ENCODE data around the gene NINJ2. TPM values are rescaled to one million over a fixed set of nuclear protein-coding genes. Genes with fewer than 3 reads are reported as not detected.
A peak's percentile ranks its signal among the peaks of the same experiment; 100 is the strongest.
"Not testable (repeated sequence)": the region's sequence is repeated elsewhere in the genome, so short reads cannot be mapped to it uniquely, and the experiment has no call there.

NINJ2 gene
- total RNA-seq, 1 donor from 2014 or later = 4.9 TPM

DNA sequence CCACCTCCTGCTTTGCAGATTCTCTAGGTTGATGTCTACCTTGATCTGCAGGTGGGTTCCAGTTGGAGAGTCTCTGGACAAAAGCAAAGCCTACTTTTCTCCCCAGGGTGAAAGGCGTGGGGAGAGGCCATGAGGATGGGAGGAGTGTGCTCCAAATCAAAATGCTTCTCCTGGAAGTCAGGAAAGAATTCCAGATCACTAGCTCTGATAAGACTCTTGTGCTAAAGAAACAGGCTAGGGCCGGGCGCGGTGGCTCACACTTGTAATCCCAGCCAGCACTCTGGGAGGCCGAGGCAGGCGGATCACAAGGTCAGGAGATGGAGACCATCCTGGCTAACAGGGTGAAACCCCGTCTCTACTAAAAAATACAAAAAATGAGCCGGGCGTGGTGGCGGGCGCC is 21.9 kb downstream of the NINJ2 start:
- DNase-seq (ENCODE audit: low spot score) = not testable (repeated sequence)

DNA sequence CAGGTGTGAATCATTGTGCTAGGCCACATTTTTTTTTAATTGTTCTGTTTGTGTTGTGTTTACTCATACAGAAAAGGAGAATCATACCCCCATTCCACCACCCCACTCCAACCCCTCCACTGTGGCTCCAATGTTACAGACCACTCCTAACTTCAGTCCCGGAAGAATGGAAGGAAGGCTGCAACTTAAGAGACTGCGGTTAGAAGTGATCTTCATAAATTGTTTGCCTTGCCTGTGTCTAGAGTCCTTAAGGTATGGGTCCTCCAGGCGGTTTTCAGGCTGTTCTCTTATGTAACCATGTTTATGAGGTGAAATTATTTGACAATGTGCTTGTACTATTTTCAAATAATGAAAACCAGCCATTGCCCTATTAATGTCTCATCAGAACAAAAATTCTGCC is 22.5 kb downstream of the NINJ2 start:
- no peak for DNase-seq (ENCODE audit: low spot score)

DNA sequence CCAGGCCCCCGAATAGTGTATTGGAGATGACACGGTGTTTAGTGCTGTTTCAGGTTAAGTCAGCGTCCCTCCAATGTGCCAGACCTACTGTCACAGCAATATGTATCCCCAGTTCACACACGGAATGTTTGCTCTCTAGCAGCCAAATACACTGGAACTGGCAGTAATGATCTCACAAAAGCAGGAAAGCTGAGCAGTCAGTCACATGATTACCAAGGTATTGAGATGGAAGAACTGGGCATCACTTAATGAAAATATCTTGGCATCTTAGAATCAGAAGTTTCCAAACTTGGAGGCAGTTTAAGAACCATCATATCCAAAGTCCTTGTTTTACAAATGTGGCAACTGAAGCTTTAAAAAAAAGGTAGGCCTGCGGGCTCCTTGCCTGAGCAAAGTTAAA is 23.3 kb downstream of the NINJ2 start:
- no peak for DNase-seq (ENCODE audit: low spot score)

DNA sequence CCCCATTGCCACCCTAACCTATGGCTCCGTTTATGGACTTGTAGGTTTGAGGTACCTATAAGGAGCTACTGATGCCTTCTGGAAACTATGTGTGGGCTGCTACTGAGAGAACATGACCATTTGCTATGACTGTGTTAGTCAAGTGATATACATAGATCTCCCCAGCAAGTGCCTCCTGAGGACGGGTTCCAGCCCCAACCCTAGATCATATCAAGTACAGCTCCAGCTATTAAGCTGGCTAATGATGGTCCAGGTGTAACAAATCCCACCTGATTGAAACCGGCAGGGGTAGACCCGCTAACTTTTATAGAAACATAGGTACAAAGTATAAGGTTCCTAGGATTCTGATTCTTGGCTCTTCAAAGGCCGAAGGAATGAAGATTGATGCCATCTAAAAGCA is 23.7 kb downstream of the NINJ2 start:
- DNase-seq (ENCODE audit: low spot score) = no peak

DNA sequence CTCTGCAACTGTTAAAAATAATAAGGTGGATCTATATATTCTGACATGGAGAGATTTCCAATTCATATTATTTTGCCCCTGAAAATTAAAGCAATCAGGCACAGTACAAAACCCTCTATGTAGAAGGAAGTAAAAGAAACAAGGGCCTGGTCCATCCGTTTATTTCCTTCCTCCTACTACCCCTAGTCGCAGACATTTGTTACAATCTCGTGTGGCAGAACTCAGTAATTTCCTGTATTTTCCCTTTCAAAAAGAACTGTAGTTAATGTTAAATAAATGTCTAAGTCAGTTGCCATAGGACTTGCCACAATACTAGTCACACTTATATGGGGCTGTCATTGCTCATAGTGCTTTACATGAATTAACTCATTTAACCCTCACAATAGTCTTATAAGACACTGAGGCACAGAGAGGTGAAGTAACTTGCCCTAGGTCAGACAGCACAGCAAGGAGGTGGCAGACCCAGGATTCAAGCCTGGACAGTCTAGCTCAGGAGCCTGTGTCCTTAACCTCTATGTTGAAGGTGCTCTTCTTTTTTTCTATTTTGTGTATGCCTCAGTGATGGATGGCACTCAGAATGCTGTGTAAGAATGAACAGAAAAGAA is 24.2 kb downstream of the NINJ2 start:
- no peak for DNase-seq (ENCODE audit: low spot score)

DNA sequence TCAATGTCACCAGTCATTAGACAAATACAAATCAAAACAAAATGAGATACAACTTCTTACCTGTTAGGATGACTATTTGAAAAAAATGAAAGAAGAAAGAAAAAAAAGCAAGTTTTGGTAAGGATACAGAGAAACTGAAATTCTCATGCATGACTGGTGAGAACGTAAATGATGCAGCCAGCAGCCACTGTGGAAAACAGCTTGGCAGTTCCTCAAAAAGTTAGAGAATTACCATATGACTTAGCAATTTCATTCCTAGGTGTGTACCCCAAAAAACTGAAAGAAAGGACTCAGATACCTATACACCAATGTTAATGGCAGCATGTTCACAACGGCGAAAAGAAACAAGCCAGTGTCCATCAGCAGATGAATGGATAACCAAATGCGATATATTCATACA is 26.6 kb downstream of the NINJ2 start:
- no peak for DNase-seq (ENCODE audit: low spot score)

DNA sequence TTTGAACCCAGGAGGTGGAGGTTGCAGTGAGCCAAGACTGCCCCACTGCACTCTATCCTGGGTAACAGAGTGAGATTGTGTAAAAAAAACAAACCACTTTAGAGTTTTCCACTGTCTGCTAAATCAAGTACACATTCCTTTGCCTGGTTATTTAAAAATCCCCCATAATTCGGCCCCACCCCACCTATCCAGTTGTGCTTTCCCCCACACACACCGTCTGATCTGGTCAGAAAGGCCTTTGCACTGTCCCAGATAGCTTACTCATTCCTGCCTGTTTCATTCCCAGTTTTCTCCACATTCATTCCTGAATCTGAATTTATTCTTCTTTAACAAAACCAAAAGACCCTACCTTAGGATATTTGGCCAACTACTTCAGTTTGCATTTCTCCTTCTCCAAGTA is 29.5 kb downstream of the NINJ2 start:
- DNase-seq (ENCODE audit: low spot score) = no peak

DNA sequence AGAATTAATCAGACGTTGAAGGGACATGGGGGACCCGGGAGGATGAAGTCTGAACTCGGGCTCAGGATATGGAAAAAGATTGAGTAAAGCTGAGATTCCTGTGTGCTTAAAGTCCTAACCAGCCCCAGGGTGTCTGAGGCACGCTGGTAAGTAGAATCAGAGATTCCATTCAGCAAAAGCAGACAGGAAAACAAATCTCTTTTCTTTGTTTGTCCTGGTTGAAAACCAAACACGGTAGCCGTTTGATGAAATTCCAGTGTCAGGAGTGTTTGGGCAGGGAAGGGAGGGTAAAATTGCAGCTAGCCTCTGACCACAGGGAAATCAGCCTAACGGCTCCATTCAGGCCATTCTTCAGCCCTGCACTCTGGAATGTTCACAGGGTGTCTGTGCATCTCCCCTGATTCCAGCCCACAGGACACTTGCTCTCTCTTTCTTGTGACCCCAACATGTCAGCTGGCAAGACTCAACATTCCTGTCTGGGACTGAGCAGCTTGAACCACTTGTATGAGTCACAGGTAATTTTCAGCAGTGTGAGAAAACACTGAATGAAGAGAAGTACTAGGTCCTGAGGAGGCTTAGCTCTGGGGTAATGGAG is 31.0 kb downstream of the NINJ2 start:
- no peak for DNase-seq (ENCODE audit: low spot score)

DNA sequence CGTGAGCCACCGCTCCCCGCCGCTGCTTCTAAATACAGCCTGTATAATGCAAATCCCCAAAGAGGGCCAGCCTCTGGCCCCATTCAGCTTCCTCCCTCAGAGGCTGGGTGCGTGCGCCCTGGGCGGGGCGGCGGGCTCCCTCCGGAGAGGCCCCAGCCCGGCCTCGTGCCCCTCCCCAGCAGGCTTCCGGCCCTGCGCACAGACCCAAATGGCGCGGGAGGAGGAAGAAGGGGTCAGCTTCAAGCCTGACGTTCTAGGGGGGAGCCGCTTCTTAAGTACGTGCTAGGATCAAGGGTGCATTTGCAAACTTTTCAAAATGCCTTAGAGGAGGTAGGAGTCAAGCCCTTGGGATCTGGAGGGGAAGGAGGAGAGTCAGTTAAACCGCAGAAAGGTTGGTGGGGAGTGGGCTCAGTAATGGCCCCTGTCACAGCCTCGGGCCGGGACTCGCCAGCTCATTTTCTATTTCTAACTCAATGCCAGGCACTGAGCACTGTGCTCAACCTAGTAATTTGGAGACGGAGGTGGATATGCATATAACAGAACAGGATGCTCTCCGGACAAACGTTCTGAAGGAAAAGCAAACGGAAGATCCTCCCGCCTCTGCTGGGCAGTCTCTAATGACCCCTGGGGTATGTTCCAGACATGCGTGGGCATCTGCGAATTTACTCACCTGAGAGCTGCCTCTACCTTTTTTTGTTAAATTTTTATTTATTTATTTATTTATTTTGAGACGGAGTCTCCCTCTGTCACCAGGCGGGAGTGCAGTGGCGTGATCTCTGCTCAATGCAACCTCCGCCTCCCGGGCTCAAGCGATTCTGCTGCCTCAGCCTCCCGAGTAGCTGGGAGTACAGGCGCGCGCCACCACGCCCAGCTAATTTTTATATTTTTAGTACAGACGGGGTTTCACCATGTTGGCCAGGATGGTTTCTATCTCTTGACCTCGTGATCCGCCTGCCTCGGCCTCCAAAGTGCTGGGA is 32.3 kb downstream of the NINJ2 start:
- peak; percentile 70 for DNase-seq (ENCODE audit: low spot score)

DNA sequence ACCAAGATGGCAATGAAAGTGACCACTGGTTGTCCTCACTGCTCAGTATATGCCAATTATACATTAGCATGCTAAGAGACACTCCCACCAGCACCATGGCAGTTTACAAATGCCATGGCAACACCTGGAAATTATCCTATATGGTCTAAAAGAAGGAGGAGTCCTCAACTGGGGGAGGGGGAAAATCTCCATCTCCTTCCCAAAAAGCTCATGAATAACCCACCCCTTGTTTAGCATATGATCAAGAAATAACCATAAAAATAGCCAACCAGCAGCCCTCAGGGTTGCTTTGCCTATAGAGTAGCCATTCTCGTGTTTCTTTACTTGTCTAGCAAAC is 34.5 kb downstream of the NINJ2 start:
- not testable (repeated sequence) for DNase-seq (ENCODE audit: low spot score)

DNA sequence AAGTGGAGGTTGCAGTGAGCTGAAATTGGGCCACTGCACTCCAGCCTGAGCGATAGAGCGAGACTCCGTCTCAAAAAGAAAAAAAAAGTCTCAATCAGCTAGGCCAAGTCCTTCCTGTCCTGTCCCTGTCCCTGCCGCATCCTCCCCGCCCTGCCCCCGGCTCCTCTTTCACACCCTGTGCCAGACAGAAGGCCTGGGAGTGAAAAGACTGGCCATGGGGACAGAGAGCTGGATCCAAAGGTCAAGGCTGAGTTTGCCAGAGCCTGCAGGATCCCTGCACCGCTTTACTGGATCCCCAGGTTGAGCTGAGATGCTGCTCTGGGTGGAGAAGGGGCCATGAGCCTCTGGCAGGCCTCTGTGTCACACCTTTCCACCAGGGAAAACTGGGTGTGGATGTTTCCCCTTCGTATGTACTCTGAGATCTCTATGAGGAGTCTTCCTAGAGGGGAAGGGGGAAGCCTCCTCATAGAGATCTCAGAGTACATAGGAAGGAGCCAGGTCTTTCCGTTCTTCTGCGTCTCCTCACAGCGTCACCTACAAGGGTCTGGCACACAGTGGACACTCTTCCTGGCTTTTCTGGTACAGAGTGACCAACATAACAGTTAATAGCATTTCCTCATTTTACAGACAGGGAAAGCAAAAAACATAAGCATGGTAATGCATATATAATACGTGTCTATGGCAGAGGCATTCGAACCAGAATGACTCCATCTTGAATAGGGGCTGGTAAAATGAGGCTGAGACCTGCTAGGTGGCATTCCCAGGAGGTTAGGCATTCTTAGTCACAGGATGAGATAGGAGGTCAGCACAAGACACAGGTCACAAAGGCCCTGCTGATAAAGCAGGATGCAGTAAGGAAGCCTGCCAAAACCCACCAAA is 35.1 kb downstream of the NINJ2 start:
- DNase-seq (ENCODE audit: low spot score) = no peak

DNA sequence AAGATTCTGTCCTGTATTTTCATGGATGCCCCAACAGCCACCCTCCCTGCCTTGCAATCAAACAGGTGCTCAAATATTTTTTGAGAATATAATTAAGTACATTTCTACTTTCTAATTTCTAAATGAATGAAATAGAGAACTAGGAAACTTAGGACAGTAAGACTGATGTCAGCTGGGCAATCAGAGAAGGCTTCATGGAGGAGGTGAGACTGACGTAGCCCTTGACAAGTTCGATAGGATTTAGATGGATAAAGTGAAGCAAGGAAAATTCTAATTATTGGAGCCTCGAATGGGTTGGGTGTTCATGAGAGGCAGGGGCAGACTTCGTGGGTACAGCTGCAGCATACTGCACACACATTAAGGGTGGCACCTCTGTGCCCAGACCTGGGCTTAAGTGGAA is 36.0 kb downstream of the NINJ2 start:
- no peak for DNase-seq (ENCODE audit: low spot score)

DNA sequence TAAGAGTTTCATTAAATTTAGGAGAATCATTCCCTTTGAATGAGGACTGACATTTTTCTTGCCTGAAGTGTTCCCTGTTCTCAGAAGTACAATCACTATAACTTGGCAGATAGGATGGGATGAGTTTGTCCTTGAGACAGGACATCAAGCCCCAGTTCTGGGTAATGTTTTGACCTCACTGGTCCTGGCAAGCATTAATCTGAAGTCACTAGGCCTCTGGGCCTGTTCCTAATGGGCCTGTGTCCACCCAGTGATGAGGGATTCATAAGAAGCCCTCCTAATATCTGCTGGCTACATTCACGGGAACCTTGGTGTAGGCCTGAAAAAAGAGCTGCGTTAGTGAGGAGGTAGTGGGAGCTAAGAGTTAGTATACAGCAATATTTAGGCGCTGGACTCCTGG is 37.2 kb downstream of the NINJ2 start:
- DNase-seq (ENCODE audit: low spot score) = no peak

DNA sequence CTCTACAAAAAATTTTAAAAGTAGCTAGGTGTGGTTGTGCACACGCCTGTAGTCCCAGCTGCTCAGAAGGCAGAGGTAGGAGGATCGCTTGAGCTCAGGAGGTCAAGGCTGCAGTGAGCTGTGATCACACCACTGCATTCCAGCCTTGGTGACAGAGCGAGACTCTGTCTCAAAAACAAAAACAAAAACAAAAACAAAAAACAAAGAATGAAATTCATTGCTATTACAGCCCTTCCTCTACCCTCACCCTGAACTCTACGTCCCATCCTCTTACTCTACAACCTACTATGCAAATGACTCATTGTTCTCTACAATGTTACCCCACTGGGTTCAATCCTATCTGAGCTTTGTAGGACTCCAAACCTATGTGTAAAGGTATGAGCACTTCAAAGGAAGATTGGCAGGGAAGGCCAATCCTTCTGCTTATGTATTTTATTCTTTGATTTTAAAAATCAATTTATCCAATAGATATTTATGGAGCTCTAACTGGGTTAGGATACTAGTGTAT is 39.3 kb downstream of the NINJ2 start:
- DNase-seq (ENCODE audit: low spot score) = no peak

DNA sequence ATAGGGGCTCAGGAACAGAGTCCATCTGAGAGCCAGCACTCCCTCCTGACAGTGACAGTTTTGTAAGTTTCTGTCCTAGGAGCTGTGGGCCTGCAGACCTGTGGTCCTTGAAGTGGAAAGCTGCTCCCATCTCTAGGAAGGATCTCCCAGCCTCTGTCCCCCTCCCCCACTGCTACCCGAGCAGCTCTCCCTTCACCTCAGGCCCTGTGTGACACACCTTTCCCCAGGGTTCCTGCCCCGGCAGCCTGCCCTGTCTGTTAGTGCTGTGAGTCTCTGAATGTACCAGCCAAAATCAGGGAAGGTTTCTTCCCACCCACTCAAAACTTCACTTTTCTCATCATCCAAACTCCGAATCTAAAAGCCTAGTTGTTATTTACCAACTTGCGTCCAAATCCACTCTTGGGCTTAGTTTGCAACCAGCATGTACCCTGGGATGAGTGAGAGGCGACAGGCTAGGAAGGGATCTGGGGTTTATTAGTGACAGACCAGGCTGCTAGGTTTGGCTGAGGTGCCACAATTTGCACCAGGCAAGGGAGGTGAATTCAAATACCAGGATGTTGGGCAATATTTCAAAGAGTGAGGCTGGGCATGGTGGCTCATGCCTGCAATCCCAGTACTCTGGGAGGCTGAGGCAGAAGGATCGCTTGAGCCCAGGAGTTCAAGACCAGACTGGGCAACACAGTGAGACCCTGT is 39.9 kb downstream of the NINJ2 start:
- DNase-seq (ENCODE audit: low spot score) = no peak

DNA sequence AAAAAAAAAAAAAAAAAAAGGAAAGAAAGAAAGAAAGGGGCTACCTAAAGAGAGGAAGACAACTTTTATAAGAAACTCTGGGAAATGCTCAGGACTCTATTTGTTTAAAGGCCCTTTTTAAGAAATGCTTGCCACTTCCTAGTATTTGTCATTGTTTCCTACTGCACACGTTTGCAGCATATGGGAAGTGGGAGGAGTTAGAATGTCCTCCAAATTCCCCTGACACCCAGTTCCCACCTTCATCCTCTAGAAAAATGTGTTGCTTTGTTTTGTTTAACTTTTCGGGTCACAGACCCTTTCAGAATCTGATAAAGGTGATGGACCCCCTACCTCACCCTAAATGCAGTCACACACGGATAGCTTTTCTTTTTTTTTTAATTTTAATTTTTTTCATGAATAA is 40.8 kb downstream of the NINJ2 start:
- DNase-seq (ENCODE audit: low spot score) = no peak

DNA sequence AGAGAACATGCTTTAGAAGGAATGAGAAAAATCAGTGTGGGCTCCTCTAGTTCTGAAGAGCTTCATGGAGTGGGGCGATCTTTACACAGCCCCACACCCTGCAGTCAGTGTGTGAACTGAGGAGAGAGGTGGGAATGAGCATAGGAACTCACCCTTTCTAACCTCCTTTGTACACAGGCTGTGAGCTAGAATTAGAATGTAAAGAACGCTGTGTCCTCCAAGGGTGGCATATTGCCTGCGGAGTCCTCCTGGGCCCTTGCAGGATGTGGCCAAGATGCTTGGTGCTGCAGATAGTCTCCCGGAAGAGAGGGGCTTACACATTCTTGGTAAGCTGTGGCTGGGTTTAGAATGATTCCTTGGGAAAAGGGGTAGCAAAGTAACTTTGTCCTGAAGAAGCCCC is 43.9 kb downstream of the NINJ2 start:
- no peak for DNase-seq (ENCODE audit: low spot score)

DNA sequence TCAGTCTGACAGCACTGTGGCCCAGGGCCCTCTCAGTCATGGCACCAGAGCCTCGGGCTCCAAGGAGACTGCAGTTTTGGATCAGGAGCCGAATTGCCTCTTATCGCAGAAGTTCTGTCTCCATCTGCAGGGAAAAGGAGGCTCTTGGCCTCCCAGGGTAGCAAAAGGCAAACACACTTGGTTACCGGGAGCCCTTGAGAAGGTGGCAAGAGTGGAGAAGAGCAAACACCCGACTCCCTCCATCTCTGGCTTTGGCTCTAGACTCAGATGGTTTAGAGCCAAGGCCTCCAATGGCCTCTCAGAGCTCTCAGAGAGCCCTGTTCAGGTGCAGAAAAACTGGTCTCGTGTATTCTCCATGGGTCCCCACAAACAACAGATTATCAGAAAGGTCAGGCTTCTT is 44.6 kb downstream of the NINJ2 start:
- DNase-seq (ENCODE audit: low spot score) = no peak

DNA sequence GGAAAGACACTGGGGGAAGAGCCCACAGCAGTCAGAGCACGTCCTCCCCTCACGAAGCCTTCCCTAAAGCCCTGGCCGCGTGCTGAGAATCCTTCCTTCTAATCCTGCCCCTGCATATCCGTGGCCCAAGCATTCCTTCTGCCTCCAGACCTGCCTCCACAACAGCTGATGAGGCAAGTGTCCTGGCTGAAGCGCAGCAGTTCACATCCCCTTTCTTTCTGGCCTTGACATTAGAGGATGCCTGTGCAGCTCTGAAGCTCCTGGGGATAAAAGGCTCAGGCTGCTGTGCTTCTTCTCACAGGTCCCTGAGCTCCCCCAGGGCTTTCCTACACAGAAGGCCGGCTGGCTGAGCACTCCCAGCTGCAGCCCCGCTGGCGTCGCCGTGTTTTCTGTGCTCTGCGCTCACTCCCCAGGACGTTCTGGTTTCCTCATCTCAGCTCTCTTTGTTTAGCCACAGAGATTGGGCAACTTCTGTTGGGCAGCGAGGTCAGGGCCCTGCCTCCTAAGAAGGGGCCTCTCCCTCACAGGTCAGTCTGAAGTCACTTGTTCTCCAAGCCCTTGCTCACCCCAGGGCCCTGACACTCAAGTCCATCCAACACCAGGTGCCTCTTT is 45.8 kb downstream of the NINJ2 start:
- DNase-seq (ENCODE audit: low spot score) = no peak

DNA sequence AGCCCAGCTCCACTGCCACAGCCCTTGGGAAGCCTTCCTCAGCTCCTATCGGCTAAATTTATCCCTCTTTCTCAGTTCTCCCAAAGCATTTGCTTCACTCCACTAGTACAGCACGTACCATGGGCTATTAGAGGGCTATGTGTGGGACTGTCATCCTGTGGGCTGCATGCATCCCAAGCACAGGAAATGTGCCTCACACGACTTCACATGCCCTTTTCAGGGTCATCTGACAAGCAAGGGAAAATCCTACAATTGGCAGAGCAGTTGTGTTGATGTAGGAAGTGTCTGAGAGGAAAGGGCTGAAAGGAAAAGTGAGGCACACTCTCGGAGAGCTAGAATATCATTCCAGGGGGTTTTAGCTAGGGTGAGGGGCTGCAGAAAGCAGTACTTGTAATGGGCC is 47.6 kb downstream of the NINJ2 start:
- DNase-seq (ENCODE audit: low spot score) = no peak
